ENCODE data around the gene ELL2.

Gene ELL2

GRCh38 chr5:95983080-95983479 lies 21.4 kb upstream of the ELL2 start:
- DNase-seq (ENCODE audit: low spot score), result no peak

DNA sequence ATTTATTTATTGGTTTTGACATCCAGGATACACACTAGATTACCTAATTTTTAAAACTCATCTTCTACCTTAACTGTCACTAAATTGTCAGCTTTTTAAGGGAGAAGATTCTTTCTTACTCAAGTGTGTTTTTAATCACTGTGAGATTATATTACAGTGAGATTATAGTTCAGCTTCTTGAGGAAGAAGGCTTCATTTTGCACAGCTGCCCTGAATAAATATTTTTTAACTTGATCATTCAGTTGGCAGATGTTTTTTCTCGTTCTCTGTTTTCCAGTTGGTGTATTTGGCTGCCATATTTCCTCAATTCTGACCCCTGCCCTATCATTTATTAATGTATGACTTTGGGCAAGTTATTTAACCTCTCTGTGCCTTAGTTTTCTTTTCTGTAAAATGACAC lies 15.0 kb upstream of the ELL2 start:
- no peak for DNase-seq (ENCODE audit: low spot score)

GRCh38 chr5:95975703-95976102 lies 14.1 kb upstream of the ELL2 start:
- DNase-seq (ENCODE audit: low spot score), result no peak

DNA sequence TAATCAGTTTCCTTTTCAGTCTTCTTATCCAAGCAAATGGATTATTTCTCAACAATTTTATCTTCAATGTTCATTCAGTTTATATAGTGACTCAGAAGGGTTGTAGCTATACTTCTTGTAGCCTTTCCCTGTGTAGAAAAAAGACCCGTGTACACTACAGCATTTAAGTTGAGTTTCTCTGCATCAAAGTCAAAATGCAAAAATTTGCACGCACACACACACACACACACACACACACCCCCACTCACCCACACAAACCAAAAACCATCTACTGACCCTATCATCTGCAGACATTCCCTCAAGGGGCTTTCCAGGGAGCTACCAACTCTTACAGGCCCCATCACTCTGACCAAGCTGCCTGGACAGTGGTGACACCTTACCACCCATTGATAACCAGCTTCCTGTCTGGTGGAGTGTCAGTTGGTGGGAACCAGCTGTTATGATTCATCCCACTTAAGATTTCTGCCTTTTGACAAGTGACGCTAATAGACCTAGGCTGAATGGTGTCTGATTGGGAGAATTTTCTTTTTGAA lies 12.2 kb upstream of the ELL2 start:
- no peak for DNase-seq (ENCODE audit: low spot score)

- no peak for DNase-seq (ENCODE audit: low spot score)
These were observed 10.5 kb upstream of the ELL2 start for GRCh38 chr5:95972196-95972595.

GRCh38 chr5:95970359-95970704 lies 8.7 kb upstream of the ELL2 start:
- DNase-seq (ENCODE audit: low spot score), result no peak

DNA sequence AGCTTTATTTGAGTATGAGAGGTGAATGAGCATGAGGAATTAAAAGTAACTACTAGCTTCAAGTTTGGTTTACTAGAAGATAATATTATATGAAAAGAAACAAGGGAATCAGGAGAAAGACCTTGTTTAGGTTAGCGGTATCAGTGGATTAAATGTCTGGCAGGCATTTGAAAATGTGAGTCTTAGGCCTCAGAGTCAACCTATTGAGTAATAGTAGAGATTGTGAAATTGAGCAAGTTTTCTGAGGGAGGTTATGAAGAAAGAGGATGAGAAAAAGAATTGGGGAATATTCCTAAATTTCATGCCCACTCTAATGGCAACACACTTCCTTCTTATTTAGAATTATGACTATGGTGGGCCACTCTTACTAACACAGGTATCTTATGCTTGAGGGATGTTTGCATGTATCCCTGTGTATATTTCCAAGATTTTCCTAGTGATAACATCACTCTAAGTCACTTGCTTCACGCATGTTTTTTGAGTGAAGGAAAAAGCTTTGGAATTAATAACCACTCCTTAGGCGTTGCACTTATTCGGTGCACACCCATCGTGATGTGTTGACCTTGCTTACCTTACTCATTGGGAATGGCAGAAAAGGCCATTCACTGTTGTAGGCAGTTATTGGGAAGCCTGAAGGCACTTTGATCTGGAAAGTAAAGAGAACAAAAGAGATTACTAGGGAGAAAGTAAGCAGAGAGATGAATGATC lies 8.2 kb upstream of the ELL2 start:
- no peak for DNase-seq (ENCODE audit: low spot score)

DNA sequence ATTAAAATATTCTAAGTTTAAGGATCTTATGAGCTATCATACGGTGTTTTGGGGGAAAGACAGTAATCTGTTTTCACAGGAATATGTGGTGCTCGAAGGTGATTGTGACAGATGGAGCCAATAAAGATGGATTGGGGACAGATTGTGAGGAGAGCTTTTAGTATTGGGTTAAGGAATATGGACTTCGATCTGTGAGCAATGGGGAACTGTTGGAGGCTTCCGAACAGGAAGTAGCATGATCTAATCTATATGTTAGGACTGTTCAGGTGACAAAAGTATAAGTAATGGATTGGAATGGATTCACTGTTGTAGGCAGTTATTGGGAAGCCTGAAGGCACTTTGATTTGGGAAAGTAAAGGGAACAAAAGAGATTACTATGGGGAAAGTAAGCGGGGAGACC lies 7.4 kb upstream of the ELL2 start:
- no peak for DNase-seq (ENCODE audit: low spot score)

DNA sequence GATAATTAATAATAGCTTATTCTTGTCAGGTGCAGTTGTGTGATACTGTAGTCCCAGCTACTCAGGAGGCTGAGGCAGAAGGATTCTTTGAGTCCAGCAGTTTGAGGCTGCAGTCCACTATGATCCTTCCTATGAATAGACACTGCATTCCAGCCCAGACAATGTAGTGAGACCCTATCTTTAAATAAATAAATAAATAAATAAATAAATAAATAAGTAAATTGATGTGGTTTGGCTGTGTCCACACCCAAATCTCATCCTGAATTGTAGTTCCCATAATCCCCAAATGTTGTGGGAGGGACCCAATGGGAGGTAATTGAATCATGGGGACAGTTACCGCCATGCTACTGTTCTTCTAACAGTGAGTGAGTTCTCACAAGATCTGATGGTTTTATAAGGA lies 5.6 kb upstream of the ELL2 start:
- no peak for DNase-seq (ENCODE audit: low spot score)

DNA sequence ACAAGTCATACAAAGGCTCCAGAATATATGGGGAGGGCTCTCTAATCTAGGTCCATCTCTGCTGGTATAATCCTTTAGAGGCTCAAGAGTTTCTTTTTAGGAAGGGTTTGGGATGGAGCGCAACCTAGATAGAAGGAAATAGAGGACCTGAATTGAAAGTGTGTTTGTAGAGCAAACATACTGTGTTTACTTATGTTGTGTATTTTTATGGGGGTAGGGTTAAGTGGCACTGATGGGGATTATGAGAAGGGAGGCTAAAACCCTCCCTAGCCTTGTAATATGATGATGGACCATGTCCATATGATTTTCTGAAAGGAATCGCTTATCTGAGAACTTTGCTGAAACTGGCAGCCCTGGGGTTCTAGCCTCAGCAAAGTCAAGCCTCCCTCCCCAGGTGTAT lies 4.4 kb upstream of the ELL2 start:
- DNase-seq (ENCODE audit: low spot score), result no peak

GRCh38 chr5:95963650-95964410 lies 2.2 kb upstream of the ELL2 start:
- DNase-seq (ENCODE audit: low spot score), result no peak

DNA sequence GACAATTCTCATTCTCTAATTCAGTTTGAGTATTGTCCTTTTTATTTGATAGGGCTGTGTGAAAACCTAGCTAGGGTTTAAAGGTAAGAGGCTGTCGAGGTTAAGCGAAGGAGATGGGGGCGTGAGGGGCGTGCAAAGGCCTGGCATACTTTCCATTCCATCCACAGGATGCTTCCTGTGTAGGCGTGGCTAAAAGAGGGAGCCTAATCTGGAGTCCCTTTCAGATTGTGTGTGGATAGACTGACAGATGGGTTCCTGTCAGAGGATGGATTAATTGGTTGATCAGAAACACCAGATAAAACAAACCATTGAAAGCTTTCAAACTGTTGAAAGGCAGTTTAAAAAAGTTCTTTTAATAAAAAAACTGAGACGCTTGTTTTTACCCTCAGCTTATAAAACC lies 1.1 kb upstream of the ELL2 start:
- no peak for DNase-seq (ENCODE audit: low spot score)

DNA sequence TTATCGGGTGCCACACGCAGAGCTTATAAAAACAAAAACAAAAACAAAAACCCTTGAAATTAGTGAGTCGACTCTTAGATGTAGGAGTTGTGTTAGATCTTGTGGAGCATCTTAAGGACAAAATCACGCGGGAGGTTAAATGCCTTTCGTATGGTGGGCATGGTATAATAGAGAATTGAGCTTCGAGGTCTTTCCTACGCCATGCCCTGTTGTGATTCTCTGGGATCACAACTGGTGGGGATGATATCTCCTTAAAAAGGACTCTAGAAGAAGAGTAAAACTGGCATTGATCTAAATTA lies 773 bp upstream of the ELL2 start:
- DNase-seq (ENCODE audit: low spot score), result no peak

DNA sequence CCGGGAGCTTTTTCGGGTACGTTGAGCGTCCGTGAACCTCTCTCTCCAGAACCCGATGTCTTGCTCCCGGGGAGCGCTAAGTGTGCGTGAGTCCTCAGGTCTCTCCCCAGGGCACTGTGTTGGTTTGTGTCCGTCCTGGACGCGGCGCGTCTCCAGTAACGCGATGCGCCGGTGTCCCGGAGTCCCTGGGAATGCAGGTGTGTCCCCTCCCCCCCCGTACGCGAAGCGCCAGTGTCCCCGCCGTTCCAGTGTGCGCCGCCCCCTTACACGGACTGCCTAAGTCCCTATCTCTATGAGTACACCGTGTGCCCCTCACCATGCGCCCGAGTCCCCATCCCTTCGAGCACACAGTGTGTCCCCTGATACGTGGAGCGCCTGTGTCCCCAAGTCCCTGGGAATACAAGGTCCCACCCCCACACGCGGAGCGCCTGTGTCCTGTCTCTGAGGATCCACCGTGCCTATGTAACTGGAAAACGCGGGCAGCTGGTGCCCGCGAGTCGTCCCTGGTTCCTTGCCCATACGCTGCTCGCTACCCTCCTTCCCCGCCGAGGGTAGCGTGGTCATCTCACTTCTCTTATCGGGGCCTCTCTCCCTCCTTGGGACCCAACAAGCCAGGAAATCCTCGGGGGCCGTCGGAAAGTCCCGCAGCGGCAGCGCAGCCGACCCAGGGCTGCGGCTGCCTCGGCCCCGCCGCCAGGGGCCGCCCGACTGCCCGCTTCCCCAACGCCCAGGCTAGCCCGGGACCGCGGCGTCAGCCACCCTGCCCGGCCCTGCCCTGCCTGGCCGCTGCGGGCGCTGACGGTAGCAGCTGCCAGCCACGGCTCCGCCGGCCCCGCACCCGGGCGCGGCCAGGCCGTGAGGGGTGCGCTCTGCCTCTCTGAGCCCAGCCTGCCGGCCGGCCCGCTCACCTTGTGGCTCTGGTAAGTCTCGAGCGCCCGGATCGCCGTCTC lies 709 bp downstream of the ELL2 start:
- peak; percentile 86 for DNase-seq (ENCODE audit: low spot score)

DNA sequence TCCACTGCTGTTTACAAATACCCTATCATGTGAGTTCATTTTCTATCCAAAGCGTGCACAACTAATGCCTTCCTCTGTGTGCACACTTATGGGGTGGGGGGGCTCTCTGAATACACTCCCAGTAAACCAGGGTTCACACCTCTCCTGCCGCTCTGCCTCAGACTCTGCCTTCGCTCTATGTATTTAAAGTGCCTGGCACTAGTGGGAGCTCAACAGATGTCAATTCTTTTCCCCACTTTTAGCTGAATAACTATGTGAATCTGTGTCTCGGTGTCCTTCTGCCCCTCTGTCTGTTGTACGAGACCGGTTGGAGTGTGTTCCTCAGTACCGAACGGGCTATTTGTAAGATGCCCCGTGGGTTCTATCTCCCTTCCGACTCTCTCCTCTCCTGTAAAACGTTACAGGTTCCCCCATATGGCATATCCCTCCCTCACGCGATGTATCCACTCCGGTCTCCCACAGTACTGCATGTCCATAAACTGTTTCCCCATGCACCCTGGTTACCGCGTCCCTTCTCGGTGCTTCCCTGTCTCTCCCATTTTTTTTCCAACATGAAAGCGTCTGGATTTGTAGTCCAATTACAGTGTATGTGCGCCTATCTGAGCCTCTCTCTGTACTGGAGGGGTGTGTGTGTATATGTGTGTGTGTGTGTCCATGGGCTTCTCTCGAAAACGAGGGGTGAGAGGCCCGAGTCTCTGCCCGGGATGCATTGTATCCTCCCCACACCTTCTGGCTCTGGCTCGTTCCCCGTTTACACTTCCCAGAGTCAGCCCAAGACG lies 1.6 kb downstream of the ELL2 start:
- DNase-seq (ENCODE audit: low spot score), result peak; percentile 44

DNA sequence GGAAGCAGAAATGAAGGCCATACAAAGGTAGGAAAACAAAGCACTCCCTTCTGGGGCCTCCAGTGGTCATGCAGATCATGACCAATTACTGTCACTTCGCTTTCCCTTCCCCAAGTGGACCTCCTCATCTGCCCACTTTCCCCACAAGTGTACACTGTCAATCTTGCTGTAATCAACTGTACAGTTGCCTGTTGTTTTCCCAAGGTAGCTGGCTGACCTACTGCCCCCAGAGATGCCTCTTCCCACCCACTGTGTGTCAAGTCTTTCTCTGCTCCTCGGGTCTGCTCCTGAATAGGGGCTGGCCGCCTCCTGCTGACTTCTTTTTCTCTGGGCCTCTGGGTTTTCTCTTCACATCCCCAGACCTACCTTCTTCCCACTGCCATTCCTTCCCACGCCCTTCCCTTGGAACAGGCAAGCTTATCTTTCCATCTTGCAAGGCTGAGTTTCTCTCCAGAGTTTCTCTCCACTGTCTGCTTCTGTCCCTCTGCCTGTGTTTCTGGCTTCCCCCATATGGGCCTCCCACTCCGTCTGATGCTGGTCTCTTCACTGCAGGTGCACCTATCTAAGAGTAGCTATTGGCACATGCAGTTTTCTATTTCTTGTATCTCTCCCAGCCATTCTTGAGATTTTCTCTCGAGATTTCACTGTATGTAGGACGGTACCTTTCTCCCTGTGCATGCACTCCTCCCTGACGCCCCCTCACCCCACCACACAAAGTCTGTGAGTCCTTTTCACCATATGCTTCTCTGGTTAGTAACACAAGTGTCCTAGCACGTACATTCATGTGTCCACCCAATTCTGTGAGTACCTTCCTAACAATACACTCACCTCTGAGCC lies 2.4 kb downstream of the ELL2 start:
- DNase-seq (ENCODE audit: low spot score), result no peak

DNA sequence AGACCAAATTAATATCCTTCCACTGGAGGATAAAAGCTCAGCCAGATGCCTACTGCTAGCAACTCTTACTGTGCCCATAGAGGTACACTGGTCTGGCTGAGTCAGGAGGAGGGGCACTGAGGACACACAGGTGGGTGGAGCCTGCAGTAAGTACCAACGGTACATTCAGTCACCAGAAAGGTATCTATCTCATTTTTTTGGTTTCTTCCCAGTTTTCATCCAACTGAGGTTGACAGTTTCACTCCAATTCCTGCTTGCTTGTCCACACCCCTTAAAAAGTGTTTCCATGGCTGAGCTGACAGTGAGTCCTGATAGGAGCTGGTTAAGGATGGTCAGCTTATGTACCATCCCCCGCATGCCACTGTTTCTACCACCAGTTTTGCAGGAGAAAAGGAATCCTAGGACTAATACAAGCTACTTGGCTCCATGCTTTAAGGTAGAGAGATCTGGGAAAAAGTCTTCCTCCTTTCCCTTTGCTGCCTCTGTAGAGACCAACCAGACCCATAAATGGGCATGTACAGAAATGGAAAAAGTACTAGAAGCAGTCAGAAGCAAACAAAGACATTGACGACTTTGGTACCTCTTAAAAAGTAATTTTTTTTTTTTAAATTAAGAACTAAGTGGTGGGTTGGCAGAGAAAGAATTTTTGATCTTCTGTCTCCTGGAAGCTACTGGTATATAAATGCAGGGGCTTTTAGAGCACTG lies 3.2 kb downstream of the ELL2 start:
- DNase-seq (ENCODE audit: low spot score), result no peak

GRCh38 chr5:95957561-95958203 lies 4.0 kb downstream of the ELL2 start:
- DNase-seq (ENCODE audit: low spot score), result no peak

GRCh38 chr5:95956900-95957293 lies 4.8 kb downstream of the ELL2 start:
- no peak for DNase-seq (ENCODE audit: low spot score)

Data from ecto neural progenitor cell (in vitro differentiated cells).